Sigmoid colon (tissue), 7 donors: ENCODE results near the gene SHH. TPM values are rescaled to one million over a fixed set of nuclear protein-coding genes. Genes with fewer than 3 reads are reported as not detected.

Experiments
- DNase-seq: peaks from one replicate; pipeline ENCODE4 v3.0.0-alpha.2; 2019
- H3K27ac ChIP-seq, 4 donors: fragments of 200-600 bp; sonication (generic); one replicate each; pipeline ENCODE4 v1.5.1; 2016 to 2019; ENCODE audit warnings: mild to moderate bottlenecking in 1 of 4
- H3K27me3 ChIP-seq, 3 donors: fragments of 200-600 bp; sonication (generic); one replicate each; pipeline ENCODE4 v1.5.1; 2019; ENCODE audit warnings: mild to moderate bottlenecking in 1 of 3
- H3K36me3 ChIP-seq, 4 donors: fragments of 200-600 bp; sonication (generic); one replicate each; pipeline ENCODE4 v1.5.1; 2016 to 2019
- H3K4me1 ChIP-seq, 4 donors: fragments of 200-600 bp; sonication (generic); one replicate each; pipeline ENCODE4 v1.5.1; 2017 to 2019
- H3K4me3 ChIP-seq, 4 donors: fragments of 200-600 bp; sonication (generic); one replicate each; pipeline ENCODE4 v1.5.1; 2017 to 2019; ENCODE audit warnings: mild to moderate bottlenecking in 2 of 4, moderate library complexity in 1 of 4
- H3K9me3 ChIP-seq, 4 donors: fragments of 200-600 bp in 3 of 4; sonication (generic) in 3 of 4; one replicate each; pipeline versions ENCODE4 v1.5.1 to v1.6.1; 2013 to 2019
- CTCF ChIP-seq, 4 experiments: fragments of 450-650 bp in 3 of 4; fragments of 200-600 bp in 1 of 4; IDR thresholded peaks; one replicate each; pipeline ENCODE4 v1.5.1; 2016 to 2019; ENCODE audit warnings: antibody characterized with exemption in 4 of 4, mild to moderate bottlenecking in 3 of 4, moderate library complexity in 2 of 4
- EP300 ChIP-seq, 4 donors: sonication (generic); formaldehyde crosslinking; IDR thresholded peaks; one replicate each; pipeline ENCODE4 v1.6.1; 2017; ENCODE audit warnings: antibody characterized with exemption in 4 of 4
- POLR2A ChIP-seq, 2 donors: fragments of 450-650 bp; IDR thresholded peaks; one replicate each; pipeline ENCODE4 v1.6.1; 2016; ENCODE audit warnings: antibody characterized with exemption in 2 of 2, mild to moderate bottlenecking in 2 of 2, moderate library complexity in 2 of 2
- POLR2AphosphoS5 ChIP-seq, 4 donors: sonication (generic); formaldehyde crosslinking; IDR thresholded peaks; one replicate each; pipeline ENCODE4 v1.6.1; 2017; ENCODE audit warnings: antibody characterized with exemption in 4 of 4
- WGBS, 2 donors: extraction: QIAGEN DNeasy Blood & Tissue Kit; methylation state at CpG; one replicate each; pipeline ENCODE4 v1.1.7; 2013; 5-methylcytosine and 5-hydroxymethylcytosine counted together
- intact Hi-C: fragments of 100-400 bp; cut with DNase I; formaldehyde crosslinking; loops from one replicate; pipeline ENCODE4 v1.15.1; 2023
- polyA plus RNA-seq, 3 donors: library from polyadenylated mRNA; stranded (reverse); fragments of 200-250 nt; gene quantifications; one replicate each; pipeline ENCODE4 v1.2.3, GENCODE V29; 2013
- total RNA-seq, 4 donors: library from RNA; depleted of rRNA; stranded (reverse); fragments of >200 nt; gene quantifications; one replicate each; pipeline ENCODE4 v1.1.0, GENCODE V29; 2016
- donor health status: healthy with polysubstance abuse.
- donor health status: Bipolar disorder and iron deficiency.
- donor health status: healthy.

Gene SHH
- total and polyA plus RNA-seq, 7 donors, result 0.46 to 1.8 (median 0.60) TPM; not detected in 4

GRCh38 chr7:155781433-155781832 lies 30.8 kb downstream of the SHH start:
- DNase-seq, result peak; percentile 45
- no peaks in the 10 kb centered on the region for H3K4me1 ChIP-seq
- no peaks in the 10 kb centered on the region for H3K27me3 ChIP-seq
- 95% methylated on average over 20 of the region's 20 CpGs for WGBS, 2 donors
- H3K4me3 ChIP-seq, result no peak overlapping the region
- H3K27ac ChIP-seq, result no peak overlapping the region
- no peaks in the 10 kb centered on the region for H3K9me3 ChIP-seq
- peaks cover 0 to 71% (median 4%) of the 10 kb centered on the region in 4 donors for H3K36me3 ChIP-seq
- intact Hi-C loops, result no loop called here
- TF ChIP-seq POLR2A (IDR thresholded peaks at IDR 0.05) (no peak), CTCF (IDR thresholded peaks at IDR 0.05) (no peak), EP300 (IDR thresholded peaks at IDR 0.05) (no peak), POLR2AphosphoS5 (IDR thresholded peaks at IDR 0.05) (no peak)

DNA sequence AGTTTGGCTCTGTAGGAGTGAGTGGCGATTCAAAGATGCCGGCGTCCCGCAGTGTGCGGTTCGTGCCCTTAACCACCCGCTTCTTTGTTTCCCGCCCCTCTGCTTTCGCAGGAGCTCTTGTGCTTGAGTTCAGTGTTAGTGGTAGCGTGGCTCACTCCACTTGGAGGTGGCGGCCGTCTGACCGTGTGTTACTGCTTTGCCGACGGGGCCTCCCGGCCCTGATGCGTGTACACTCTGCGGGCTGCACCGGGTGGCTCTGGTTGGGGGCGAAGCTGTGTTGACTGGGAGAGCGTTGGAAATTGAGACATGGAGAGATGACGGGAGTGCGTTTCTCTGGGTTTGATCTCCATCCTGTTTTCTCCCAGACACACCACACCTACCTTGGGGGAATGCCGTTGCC lies 31.4 kb downstream of the SHH start:
- Histone ChIP-seq H3K9me3 (no peaks in the 10 kb centered on the region), H3K27me3 (no peaks in the 10 kb centered on the region), H3K4me3 (no peak overlapping the region), H3K36me3 (peaks cover 0 to 77% (median 6%) of the 10 kb centered on the region in 4 donors), H3K27ac (no peak overlapping the region), H3K4me1 (no peaks in the 10 kb centered on the region)
- peak; percentile 35 for DNase-seq
- intact Hi-C loops, result no loop called here
- TF ChIP-seq EP300 (IDR thresholded peaks at IDR 0.05) (no peak), POLR2AphosphoS5 (IDR thresholded peaks at IDR 0.05) (no peak), CTCF (IDR thresholded peaks at IDR 0.05) (no peak)
- 97 to 98% methylated on average over 24 of the region's 24 CpGs for WGBS, 2 donors

- Histone ChIP-seq H3K27ac (no peak overlapping the region), H3K9me3 (no peaks in the 10 kb centered on the region), H3K27me3 (no peaks in the 10 kb centered on the region), H3K4me3 (no peak overlapping the region), H3K36me3 (peaks cover 5 to 93% (median 15%) of the 10 kb centered on the region in 4 donors), H3K4me1 (no peaks in the 10 kb centered on the region)
- intact Hi-C loops, result no loop called here
- DNase-seq, result peak; percentile 45
- no peak for TF ChIP-seq POLR2AphosphoS5 (IDR thresholded peaks at IDR 0.05)
- no peak for TF ChIP-seq CTCF (IDR thresholded peaks at IDR 0.05)
- no peak for TF ChIP-seq POLR2A (IDR thresholded peaks at IDR 0.05)
- TF ChIP-seq EP300 (IDR thresholded peaks at IDR 0.05), result no peak
- 83 to 90% methylated on average over 6 of the region's 6 CpGs for WGBS, 2 donors
Measured at GRCh38 chr7:155778349-155778748, 33.9 kb downstream of the SHH start.

DNA sequence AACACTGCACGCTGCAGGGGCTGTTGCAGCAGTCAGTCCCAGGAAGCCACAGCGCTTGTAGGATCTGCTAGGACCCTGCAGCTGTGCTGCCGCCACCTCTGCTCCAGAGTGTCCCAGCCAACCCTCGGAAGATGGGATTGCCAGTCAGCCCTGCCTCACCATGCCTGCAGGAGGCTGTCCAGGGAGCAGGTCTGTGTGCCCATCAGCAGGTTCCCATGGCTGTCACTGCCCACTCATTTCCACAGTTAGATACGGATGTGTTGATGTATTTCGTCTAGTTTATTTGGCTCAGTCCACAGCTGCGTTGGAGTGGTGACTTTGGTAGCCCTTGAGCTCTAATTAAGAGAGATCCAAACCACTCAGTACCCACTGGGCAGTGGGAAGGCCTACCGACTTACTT lies 35.7 kb downstream of the SHH start:
- Histone ChIP-seq H3K36me3 (peaks cover 8 to 88% (median 19%) of the 10 kb centered on the region in 4 donors), H3K27ac (no peak overlapping the region)

More for the DNA sequence above, 35.7 kb downstream of the SHH start:
- WGBS, 2 donors, result 93 to 94% methylated on average over 8 of the region's 8 CpGs
- Histone ChIP-seq H3K9me3 (no peaks in the 10 kb centered on the region), H3K27me3 (no peaks in the 10 kb centered on the region), H3K4me1 (no peaks in the 10 kb centered on the region), H3K4me3 (no peak overlapping the region)
- no peak for TF ChIP-seq POLR2AphosphoS5 (IDR thresholded peaks at IDR 0.05)
- no peak for TF ChIP-seq CTCF (IDR thresholded peaks at IDR 0.05)
- TF ChIP-seq POLR2A (IDR thresholded peaks at IDR 0.05), result no peak
- no peak for TF ChIP-seq EP300 (IDR thresholded peaks at IDR 0.05)
- peak; percentile 50 for DNase-seq
- intact Hi-C loops, result no loop called here
